ENCODE data around the gene YKT6.

DNA sequence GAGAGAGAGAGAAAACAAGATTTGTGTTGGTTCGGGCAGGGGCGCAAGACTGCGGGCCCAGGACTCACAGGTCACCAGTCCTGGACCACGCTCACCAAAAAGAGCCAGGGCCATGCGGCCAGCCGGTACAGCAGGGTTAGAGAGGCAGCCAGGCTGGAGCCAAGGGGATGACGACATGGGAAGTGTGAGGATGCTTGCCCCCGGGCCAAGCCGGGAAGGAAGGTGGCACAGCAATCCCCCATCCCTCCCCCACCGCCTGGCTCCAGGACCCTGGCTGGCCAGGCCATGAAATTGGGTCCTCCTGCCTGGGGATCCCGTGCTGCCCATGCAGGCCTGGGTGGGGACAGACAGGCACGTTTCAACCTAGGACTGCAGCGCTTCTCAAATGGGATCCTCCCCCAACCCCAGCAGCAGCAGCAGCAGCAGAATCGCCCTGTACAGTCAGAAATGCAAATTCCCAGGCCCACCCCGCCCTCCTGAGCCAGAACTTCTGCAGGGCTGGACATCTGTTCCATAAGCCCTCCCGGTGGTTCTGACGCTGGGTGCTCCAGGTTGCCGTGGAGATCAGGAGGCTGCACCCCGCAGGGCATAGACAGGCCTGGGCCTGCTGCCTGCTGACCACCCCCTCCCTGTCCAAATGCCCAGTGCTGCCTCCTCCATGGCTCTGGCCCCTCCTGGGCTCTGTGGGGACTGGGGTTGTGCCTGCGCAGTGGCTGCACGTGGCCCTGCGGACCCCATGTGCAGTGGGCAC is 35.0 kb downstream of the YKT6 start:
- TF ChIP-seq, protein P1, sequence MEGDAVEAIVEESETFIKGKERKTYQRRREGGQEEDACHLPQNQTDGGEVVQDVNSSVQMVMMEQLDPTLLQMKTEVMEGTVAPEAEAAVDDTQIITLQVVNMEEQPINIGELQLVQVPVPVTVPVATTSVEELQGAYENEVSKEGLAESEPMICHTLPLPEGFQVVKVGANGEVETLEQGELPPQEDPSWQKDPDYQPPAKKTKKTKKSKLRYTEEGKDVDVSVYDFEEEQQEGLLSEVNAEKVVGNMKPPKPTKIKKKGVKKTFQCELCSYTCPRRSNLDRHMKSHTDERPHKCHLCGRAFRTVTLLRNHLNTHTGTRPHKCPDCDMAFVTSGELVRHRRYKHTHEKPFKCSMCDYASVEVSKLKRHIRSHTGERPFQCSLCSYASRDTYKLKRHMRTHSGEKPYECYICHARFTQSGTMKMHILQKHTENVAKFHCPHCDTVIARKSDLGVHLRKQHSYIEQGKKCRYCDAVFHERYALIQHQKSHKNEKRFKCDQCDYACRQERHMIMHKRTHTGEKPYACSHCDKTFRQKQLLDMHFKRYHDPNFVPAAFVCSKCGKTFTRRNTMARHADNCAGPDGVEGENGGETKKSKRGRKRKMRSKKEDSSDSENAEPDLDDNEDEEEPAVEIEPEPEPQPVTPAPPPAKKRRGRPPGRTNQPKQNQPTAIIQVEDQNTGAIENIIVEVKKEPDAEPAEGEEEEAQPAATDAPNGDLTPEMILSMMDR (optimal IDR thresholded peaks at IDR 0.05 in 1 of 3, IDR thresholded peaks at IDR 0.05 in 1 of 3, conservative IDR thresholded peaks at IDR 0.05 in 1 of 3; ENCODE audit: extremely low read depth in 1 of 3, insufficient read depth in 2 of 3, low read length in 3 of 3) = no peak
- no peak for TF ChIP-seq EZH2 (IDR thresholded peaks at IDR 0.05; ENCODE audit: low read length)

Measured in keratinocyte (primary cell).